ENCODE data around the gene RNF181.
"Not testable (repeated sequence)": the region's sequence is repeated elsewhere in the genome, so short reads cannot be mapped to it uniquely, and the experiment has no call there.

Gene RNF181

DNA sequence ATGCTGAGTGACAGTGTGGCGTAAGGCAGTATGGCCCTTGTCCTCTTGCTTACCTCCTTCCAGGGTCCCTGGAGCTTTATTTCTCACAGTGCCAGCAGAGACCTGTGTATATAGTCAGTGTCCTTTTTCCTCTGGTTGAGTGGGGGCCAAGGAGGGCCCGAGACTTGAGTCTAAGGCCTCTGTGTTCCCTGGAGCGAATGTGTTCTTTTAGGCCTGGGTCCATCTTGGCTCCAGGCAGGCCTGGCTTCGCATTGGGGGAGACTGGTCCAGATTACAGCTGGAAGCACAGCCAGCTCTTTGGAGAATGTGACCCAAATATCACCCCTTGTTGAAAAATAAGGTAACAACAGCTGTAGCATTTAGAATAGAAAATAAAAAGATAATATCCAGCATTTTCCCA is 6.4 kb upstream of the RNF181 start:
- DNase-seq (ENCODE audit: low read depth): no peak
- TF ChIP-seq, protein P1, sequence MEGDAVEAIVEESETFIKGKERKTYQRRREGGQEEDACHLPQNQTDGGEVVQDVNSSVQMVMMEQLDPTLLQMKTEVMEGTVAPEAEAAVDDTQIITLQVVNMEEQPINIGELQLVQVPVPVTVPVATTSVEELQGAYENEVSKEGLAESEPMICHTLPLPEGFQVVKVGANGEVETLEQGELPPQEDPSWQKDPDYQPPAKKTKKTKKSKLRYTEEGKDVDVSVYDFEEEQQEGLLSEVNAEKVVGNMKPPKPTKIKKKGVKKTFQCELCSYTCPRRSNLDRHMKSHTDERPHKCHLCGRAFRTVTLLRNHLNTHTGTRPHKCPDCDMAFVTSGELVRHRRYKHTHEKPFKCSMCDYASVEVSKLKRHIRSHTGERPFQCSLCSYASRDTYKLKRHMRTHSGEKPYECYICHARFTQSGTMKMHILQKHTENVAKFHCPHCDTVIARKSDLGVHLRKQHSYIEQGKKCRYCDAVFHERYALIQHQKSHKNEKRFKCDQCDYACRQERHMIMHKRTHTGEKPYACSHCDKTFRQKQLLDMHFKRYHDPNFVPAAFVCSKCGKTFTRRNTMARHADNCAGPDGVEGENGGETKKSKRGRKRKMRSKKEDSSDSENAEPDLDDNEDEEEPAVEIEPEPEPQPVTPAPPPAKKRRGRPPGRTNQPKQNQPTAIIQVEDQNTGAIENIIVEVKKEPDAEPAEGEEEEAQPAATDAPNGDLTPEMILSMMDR (IDR thresholded peaks at IDR 0.05; ENCODE audit: control insufficient read depth, extremely low read depth, insufficient read depth): no peak
- H3K4me3 ChIP-seq (ENCODE audit: low read depth, low read length): no peak overlapping the region

DNA sequence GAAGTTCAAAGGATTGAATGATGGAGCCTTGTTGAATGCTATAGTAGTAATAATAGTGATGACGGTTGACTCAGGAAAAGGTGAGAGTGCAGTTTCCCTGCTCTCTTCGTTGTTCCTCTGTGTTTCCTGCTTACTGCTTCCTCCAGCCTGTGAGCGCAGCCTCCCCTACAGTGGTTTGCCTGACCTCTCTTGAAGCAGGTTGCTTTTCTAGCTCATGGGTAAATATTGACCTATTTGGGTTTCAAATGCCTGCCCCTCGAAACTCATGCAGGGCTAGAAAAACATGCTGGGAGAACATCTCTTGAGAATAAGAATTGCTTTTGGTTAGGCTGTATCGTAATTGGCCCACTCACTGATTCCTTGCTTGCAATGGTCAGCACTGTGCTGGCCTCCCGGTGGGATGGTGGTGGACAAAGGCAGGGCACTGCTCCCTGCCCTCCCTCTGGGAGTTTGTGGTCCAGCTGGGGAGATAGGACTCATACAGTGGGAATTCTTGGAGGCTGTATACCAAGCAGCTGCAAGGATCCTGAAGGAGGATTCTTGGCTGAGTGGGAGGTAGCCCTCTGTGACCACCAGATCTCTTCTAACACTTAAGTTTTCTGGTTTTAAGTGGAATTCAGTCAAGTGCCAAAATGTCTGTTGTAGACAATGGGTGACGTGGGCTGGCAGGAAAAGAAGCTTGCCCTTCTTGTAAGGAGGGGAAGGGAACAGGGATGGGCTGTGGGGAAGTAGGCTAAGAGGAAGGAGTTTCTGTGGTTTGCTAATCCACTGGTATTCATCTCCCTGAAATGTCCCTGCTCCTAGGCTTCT is 5.4 kb upstream of the RNF181 start:
- no peak for DNase-seq (ENCODE audit: low read depth)
- H3K4me3 ChIP-seq (ENCODE audit: low read depth, low read length): no peak overlapping the region
- TF ChIP-seq, protein P1 (IDR thresholded peaks at IDR 0.05; ENCODE audit: control insufficient read depth, extremely low read depth, insufficient read depth): no peak

DNA sequence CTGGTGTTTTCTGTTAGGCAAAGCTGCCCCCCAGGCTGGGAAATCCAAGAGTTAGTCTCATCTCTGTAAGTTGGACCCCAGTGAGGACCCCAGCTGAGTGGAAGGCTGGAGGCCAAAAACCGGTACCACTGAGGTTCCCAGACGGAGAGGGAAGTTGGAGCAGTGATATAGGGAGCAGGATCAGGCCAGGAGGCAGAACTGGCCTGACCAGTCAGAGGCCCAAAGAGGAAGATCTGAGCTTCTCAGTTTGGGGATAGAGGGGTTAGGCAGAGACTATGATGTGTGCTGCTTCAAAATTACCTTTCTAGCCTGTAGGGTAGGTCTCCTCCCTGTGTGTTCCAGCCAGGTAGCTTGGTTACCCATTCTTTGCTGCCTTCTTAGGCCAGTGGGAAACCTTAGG is 4.6 kb upstream of the RNF181 start:
- TF ChIP-seq, protein P1 (IDR thresholded peaks at IDR 0.05; ENCODE audit: control insufficient read depth, extremely low read depth, insufficient read depth): no peak
- DNase-seq (ENCODE audit: low read depth): no peak
- H3K4me3 ChIP-seq (ENCODE audit: low read depth, low read length): no peak overlapping the region

DNA sequence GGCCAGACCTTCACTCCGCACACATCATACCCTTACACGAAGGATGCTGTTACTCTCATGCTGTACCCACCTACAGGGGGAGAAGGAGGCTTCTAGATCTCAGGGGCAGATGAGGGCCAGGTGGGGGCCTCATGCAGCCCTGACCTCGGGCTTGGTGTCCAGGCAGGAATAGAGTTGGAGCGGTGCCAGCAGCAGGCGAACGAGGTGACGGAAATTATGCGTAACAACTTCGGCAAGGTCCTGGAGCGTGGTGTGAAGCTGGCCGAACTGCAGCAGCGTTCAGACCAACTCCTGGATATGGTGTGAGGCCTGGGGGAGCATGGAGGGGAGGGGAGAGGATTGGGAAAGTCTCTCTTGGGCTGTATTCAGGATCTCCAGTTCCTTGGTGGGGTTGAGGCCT is 4.0 kb upstream of the RNF181 start:
- DNase-seq (ENCODE audit: low read depth): no peak
- no peak overlapping the region for H3K4me3 ChIP-seq (ENCODE audit: low read depth, low read length)
- TF ChIP-seq, protein P1 (IDR thresholded peaks at IDR 0.05; ENCODE audit: control insufficient read depth, extremely low read depth, insufficient read depth): no peak

DNA sequence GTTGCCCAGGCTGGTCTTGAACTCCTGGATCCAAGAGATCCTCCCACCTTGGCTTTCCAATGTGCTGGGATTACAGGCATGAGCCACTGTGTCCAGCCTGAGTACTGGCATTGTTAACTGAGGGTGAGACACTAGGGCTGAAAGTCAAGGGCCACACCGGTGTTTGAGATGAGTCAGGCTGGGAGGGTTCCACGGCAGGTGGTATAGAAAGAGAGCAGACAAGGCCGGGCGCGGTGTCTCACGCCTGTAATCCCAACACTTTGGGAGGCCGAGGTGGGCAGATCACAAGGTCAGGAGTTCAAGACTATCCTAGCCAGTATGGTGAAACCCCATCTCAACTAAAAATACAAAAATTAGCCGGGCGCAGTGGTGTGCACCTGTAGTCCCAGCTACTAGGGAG is 3.2 kb upstream of the RNF181 start:
- H3K4me3 ChIP-seq (ENCODE audit: low read depth, low read length); DNase-seq (ENCODE audit: low read depth): not testable (repeated sequence)

DNA sequence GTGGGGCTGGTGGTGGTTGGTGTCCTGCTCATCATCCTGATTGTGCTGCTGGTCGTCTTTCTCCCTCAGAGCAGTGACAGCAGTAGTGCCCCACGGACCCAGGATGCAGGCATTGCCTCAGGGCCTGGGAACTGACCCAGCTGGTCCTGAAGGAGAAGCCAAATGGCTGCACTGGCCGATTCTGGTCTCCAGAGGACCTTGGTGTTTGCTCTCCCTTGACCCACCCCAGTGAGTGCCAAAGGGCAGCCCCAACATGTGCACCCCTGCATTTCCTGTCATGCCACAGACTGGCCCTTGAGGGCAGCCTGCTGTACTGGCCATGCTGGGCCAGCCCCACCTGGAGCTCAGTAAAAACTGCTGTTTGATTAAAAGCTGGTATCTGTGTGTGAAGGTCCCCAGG is 2.5 kb upstream of the RNF181 start:
- DNase-seq (ENCODE audit: low read depth): no peak
- TF ChIP-seq, protein P1 (IDR thresholded peaks at IDR 0.05; ENCODE audit: control insufficient read depth, extremely low read depth, insufficient read depth): no peak
- no peak overlapping the region for H3K4me3 ChIP-seq (ENCODE audit: low read depth, low read length)

DNA sequence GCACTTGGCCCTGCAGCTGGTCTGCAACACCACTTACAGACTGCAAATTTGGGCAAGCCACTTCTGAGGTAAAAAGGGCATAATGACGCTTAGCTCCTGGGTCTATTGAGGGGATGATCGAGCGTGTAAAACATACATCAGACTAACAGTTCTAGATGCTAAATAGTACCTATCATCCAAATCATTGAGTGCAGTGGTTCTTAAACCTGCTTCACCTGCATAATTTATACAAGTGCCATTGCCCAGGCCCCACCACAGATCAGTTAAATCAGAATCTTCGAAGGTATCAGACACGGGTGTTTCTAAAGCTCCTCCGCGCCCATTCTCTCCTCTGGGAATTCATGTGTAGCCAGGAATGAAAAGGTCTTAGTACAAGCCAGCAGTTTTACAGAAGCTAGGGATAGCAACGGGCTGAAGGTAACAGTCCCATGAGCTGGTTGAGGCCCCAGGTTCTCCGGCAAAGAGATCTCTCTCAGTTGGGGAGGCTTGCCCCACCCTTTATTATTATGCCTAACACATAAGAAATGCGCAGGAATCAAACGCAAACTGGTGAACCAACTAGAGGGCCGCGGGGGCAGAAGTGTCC is 737 bp upstream of the RNF181 start:
- no peak for DNase-seq (ENCODE audit: low read depth)
- TF ChIP-seq, protein P1 (IDR thresholded peaks at IDR 0.05; ENCODE audit: control insufficient read depth, extremely low read depth, insufficient read depth): no peak
- H3K4me3 ChIP-seq (ENCODE audit: low read depth, low read length): peak overlapping the region; percentile 58
